ENCODE measurements around the gene RARB.

The RARB gene

DNA sequence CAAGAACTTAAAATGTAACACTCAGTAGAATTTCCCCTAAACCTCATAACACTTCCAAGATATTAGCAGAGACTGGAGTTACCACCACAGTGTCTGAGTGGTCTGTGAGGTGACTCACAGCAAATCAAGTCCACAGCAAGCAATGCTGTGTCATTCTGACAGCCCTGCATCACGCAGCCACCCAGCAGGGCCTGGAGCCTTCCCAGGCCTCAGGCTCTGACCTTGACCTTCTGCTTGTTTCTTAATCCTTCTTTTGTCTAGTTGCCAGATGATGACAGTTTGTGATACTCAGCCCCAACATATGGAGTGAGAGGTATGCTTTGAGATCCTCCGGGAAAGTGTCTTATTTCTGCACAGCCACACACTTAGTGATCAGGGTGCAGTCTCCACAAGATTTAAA is 154.2 kb downstream of the RARB start:
- DNase-seq, result peak; percentile 42

DNA sequence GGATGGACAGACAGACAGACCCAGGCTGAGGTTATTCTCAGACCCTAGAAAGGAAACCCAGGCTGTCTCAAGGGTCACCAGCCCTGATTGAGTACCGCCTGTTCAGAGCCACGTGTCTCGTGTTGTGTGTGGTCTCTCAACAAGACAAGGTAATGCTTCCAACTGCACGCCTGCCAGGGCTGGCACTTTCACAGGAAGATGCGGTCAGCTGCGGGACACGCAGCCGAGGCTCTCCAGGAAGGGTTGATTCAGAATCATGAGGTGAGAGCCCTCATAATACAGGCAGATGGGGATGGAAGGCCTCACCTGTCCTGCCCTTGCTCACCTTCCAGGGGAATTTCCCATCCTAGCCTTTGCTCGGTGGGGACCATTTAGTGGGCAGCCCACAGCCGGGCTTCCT is 155.3 kb downstream of the RARB start:
- DNase-seq, result no peak

DNA sequence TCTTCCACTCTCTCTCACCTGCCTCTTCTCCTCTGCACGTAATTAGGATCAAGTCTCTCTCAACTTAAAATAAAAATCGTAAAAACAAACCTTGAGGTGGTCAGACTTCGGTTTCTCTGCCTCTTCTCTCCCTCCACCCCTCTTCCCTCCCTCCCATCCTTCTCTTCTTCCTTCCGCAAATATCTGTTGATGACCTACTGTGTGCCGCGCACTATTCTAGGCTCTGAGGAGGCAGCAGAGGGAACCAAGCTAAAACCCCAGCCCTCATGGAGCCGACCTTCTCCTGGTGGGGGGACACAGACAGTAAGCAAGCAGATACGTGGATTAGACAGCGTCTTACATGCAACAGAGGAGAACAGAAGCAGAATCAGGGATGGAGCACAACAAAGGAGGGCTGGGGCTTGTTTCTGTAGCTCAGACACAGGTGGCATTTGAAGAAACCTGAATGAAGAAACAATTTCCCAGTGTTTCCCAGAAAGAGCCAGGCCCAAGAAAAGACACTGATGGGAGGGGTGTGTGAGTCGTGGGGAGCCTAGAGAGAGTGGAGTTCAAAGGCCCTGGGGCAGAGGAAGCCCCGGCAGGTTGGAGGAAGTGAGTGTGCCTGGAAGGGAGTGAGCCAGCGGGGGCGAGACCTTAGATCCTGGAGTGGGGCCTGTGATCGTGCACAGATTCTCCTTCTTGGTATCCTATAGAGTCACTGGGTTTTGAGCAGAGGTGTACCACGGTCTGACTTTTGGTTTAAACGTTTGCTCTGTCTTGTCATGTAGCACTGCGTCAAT is 156.1 kb downstream of the RARB start:
- no peak for DNase-seq

DNA sequence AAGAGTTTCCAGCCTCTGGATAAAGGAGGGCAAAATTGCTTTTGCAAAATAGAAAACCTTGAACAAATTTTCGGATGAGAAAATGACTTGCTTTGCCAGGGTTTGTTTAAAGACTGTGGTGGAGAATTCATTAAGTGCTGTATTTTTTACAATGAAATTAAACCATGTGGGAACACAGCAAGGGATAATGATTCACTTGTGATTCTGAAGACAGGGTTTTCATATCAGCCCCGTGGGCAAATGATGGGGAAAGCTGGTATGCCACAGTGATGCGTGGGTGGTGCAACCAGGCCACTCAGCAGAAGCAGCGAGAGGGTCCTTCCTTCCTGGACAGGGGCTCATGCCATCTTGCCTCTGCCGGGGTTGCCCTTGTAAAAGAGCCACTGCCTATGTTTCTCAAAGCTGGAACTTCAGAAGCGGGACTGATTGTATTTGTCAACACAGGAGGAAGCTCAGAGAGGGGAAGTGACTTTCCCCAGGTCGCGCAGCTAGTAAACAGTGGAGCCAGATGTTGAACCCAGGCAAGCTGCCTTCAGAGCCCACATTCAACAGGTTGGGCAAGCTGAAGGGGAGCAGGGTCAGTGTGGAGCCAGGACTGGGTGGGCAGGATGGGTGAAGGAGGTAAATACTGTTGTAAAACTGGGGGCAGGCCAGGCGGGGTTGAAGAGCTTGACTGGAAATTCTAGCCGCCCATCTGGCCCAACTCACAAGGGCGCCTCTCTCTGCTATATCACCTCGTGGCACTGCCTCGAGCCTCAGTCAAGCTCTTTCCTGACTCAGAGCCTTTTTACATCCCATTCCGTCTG is 157.5 kb downstream of the RARB start:
- DNase-seq, result no peak

DNA sequence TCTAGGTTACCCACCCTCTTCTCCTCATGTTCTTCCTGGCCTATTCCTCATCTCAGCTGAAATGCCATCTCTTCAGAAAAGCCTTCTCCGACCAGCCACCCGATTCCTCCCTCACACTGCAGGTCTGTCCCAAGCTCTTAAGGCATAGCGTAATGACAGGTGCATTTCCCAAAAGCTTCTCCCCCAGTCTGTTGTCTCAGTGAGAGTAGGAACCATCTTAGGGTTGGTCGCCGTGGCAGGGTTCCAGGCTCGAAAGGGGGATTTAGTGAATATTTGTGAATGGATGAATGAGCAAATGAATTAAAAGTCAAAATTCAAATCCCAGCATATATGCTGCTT is 158.1 kb downstream of the RARB start:
- DNase-seq, result no peak

DNA sequence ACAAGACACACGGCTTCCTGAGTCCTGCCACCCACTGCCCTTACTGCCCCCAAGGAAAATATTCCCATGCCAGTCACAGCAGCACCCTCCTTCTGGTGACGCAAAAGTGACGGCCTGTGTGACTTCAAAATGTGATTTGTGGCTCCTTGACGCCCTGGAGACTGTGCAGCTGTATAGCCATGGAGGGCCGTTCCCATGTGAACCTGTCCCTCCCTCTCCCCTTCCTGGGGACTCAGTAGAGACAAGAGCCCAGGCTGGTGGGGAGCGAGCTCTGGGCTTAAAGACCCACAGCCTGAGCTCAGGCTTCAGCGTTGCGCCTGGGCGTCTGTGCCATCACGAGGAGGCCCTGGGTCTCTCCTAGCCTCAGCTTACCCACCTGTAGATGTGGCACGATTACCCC is 158.5 kb downstream of the RARB start:
- DNase-seq, result no peak

DNA sequence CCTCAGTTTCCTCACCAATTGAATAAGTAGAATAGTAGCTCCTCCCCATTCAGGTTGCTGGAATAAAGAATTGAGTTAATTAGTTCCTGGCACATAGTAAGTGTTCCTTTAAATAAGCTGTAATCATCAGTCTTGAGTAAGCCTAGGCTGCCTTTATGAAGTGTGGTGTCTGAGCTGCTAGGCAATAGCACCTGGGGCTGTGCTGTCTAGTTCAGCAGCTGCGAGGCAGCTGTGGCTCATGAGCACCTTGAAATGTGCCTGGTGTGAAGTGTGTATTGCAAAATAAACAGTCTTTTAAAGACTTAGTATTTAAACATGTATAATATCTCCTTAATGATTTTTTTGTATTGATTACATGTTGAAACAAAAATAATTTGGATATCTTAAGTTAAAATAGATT is 159.0 kb downstream of the RARB start:
- DNase-seq, result no peak

DNA sequence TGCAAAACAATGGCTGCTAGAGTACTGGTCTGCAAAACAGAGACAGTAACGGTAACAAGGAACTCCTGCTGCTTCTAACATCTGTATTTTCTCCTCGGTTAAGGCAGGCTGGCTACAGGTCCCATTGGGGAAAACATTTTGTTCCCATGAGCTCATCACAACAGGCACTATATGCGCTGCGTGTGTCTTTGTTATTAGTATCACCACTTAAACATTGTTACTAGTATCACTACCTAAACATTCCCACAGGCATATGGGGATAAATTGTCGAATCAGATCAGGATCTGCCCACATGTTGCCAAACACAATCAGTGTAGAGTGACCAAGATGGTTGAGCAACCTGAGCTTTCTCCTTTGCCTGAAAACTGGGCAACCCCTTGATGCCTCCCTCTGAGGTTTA is 159.5 kb downstream of the RARB start:
- DNase-seq, result no peak

DNA sequence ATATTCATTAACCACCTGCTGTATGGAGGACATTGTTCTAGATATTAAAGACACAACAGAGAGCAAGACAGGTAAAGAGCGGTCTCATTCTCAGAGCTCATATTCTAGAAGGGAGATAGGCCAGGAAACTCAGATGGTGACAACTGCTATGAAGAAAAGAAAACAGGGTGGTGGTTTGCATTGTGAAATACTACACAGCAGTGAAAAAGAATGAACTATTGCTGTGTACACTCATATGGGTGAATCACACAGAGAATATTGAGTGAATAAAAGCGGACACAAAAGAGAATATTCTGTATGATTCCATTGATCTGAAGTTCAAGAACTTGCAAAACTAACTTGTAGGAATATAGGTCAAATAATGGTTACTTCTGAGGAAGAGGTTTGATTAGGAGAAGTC is 159.9 kb downstream of the RARB start:
- DNase-seq, result no peak

DNA sequence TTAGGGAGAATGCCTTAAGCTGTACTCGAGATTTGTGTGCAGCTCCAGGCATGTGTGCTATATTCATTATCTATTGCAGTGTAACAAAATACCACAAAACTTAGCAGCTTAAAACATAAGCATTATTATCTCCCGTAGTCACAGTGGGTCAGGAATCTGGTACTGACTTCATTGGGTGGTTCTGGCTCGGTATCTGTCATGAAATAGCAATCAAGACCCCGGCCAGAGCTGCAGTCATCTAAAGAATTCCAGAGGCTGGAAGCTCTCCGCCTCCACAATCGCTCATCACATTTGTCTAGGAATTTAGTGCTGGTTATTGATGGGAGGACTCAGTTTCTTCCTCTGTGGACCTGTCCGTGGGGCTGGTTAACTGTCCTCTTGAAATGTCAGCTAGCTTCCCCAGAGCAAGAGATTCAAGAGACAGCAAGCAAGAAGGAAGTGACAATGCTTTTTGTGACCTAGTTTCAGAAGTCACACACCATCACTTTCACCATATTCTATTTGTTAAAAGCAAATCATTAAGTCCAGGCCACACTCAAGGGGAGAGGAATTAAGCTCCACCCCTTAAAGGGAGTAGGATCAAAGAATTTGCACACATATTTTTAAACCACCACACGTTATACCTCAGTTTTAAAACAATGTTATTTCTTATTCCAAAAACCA is 160.5 kb downstream of the RARB start:
- DNase-seq, result no peak

DNA sequence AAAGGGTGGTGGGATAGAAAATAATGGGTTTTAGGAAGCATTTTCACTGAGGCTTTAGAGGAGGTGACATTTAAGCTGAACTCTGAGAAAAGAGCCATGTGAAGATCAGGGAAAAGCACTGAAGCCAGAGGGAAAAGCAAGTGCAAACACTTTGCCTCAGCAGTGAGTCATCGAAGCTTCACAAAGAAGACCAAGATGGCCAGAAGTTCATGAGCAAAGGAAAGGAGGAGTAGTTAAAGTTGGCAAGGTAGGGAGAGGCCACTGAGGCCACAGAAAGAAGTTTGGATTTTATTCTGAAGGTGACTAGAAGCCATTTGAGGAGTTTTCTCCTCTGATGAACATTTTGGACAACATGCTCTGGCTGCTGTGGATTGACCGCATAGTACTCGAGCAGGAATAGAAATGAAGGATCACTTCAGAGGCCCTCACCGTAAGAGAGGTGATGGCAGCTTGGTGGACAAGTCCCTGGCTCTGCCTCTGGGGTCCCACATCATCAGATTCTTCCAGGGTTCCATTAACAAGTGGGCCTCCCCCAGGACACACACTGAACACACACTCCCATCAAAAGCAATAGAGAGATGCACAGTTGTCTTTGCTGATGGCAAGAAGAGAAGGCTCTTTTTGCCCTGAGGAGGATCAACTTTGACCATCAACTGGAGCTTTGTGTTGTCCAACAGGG is 161.2 kb downstream of the RARB start:
- DNase-seq, result no peak

DNA sequence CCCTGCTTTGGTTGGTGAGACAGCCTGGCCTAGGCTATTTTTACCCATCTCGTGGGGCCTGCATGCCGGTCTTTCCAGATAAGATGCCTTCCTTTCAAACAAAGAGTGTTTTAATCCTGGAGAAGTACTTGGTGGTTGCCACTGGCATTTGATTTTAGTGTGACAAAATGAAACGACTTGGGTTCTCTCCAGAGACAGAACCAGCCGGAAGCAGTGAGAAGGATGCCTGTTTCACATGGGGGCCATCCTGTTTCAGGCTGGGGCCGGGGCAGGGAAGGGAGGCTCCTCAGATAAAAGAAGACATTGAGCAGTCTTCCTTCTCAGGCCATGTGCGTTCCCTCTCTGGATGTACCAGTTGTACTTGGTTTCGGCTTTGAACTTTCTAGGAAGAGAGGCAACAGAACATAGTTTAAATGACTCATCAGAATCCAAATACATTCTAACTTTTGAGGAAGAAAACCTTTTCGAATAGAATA is 161.8 kb downstream of the RARB start:
- DNase-seq, result no peak

DNA sequence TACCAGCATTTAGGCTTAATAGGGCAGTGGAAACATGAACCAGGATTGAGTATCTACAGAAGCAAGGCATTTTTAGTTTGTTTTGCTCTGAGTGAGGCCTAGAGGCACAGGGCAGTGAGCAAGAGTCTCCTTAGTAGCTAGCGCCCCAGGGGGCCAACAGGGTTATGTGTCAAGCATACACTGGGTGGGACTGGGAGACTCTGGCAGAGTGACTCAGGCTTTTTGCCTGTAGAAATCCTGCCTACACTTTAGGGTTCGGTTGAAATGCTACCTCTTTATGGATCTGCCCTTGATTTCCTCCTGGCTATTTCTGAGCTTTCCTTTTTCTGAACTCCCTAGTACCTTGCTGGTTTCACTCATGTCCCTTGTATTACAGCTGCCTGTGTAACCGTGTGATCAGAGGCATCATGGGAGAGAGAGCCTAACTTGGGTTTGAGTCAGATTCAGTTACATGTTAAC is 164.5 kb downstream of the RARB start:
- DNase-seq, result peak; percentile 32

DNA sequence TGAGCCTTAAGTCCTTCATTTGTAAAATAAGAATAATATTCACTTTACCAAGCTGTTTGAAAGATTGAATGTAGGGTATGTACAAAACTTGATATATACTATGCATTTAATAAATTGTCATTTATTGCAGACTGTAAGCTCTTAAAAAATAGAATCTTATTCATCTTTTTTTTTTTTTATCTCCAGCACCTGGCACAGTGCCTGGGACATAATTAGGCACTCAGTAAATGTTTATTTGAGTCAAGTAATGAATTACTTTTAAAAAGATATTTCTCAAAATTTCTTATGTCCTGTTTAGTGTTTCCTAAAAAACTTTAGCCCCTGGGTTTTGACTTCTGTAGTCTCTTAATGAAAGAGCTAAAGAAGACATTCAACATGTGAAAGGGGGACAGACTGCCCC is 164.9 kb downstream of the RARB start:
- no peak for DNase-seq

DNA sequence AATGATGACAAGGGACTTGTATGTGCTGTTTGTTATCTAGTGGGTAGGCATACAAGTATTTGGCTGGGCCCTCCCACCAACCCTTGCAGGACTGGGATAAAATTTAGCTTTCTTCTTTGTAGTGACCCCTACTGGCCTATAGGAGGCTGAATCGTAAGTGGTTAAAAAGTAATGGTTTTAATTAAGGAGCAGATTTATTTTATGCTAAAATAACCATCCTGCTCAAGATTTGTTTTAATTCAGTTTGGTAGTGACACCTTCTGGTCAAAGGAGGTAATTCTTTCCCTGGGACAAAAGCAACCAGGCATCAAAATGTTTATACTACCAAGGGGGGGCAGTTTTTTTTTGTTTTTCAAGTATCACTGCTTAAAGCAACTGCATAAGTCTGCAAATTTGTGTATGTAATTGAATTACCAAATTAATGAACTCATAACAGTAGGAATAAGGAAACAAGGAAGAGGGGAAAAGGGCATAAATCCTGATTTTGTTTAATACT is 166.0 kb downstream of the RARB start:
- DNase-seq, result peak; percentile 27

DNA sequence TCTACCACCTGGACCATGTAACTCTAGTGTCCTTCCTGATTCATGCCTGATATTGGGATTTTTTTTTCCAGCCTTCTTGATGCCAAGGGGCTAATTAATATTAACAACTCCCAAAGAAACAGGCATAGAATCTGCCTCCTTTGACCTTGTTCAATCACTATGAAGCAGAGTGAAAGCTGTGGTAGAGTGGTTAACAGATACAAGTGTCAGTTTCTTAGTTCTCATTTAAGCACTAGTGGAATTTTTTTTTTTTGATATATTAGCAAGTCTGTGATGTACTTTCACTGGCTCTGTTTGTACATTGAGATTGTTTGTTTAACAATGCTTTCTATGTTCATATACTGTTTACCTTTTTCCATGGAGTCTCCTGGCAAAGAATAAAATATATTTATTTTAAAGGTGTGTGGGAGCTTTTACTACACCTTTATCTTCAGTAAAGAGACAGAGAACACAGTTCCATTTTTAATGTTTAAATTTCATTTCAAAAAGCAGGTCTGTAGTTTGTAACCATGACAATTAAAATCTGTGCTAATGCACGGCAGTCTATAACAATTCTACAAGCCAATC is 169.6 kb downstream of the RARB start:
- no peak for DNase-seq

DNA sequence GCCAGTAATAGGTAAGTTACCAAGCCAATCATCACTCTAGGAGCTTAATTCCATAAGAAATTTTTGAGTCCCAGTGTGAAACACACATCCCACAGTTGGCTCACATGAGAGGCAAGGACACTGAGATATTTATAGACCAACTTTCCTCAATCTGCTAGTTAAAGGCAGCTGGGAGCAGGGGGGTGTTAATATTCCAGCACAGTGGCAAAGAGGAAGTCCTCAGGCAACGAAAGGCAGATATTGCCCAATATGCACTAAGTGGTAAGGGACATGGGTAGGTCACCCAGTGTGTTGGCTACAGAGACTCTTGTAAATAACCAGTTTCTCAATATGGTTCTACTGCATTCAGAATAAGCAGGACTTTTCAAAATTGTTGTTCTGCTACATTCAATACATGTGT is 175.6 kb downstream of the RARB start:
- no peak for DNase-seq

DNA sequence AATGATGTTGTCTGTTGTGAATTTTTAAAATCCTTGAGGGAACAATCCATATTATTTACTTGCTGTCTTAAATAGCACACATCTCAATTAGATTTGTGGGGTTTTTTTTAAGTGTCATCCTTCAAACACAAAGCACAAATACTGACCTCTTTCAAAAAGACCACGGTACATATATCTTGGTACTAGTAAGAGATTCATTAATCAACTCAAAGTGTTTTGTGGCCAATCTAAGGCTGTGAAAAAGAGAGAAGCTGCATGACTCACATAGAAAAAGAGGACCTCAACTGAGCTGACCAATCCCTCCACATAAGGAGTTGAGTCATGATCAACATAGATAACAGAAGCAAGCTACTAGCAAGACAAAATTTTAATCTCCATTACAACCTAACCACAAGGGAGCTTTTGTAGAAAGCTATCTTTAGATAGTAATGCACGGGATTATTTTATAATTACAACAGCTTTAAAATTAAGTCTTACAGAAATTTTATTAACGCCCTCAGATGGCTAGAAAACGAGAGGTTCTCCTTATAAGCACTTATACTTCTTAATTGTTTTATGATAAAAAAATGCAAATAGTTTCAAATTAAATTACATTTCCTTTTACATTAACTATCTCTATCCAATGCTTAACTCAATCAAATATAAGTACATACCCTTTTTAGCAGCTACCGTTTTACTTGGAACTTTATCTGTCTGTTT is 176.2 kb downstream of the RARB start:
- DNase-seq, result no peak

DNA sequence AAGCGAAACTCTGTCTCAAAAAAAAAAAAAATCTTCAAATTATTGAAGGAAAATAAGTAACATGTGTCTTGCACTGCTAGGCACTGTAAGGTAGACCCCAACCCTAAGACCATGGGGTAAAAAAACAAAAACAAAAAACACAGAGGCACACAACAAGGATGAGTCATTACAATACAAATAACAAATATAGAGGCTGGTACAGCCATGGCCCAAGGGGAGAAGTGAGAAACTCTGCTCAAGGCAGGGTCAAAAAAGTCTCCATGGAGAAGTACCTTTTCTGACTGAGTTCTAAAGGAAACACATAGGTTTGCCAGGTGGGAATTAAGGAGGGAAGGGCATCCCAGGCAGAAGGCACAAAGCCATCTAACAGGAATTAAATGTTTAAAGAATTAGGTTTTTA is 182.1 kb downstream of the RARB start:
- no peak for DNase-seq

DNA sequence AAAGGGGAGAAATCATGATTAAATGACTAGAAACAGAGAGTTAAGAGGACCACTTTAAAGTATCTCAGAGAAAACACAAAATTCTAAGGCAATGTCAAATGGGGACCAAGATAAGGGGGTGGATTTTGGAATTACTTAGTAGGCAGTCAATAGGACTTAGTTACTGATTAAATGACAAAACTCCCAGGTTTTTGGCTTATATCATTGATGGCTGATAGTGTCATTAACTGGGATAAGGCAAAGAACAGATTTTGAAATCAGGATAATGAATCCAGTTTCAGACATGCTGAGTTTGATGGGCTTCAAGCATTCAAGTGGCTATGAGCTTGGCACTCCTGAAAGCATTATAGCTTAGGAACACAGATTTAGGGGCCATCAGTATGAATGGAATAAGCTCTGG is 182.7 kb downstream of the RARB start:
- DNase-seq, result no peak

DNA sequence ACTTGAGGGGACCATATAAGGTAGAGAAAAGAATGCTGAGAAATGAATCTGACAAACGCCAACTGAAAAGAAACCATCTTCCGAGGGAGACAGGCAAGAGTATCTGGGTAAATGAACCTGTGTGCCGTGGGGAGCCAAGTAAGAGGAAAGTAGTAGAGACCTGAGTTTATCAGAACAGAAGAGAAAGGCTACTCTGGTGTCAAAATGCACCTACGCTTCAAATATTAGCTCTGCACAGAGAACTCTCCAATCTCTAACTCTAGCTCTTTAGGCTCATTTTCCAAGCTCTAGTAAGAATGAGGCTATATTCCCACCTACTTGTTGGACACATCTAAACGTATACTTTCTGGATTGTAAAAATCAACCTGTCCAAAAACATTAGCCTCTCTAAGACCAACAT is 183.1 kb downstream of the RARB start:
- no peak for DNase-seq

DNA sequence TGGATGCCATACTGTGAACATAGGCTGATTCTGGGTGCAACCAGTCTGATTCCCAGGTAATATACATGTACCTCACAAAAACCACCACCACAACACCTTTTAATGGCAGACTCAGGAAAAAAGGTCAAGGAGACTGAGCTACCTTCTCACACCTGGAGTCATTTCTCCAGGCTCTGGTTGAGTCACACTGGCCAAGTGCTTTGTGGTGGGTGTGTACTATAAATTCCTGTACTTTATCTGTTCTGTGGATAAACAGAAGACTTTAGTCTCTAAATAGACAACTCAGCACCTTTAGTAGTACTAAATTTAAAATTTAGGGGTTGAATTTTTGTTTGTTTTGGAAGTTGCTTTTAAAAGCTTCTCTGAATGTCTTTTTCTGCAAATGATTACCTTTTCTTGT is 190.0 kb downstream of the RARB start:
- no peak for DNase-seq

Measured in NCI-H82 (cell line).